Activated CD8-positive, alpha-beta T cell treated with anti-CD3 and anti-CD28 coated beads for 36 hours (primary cell): Measurements from ENCODE around the gene KMT2B. TPM values are rescaled to one million over a fixed set of nuclear protein-coding genes. Genes with fewer than 3 reads are reported as not detected.

ENCODE experiments used
- ATAC-seq: fragments of 200-7000 bp; cut with Tn5 transposase; one replicate; pipeline ENCODE4 v1.10.0; 2021; ENCODE audit warnings: mild to moderate bottlenecking, moderate library complexity
- CTCF ChIA-PET: fragments of 350-600 bp; sonication (Branson Sonifier 250); formaldehyde crosslinking; loops from one replicate; lab custom pipeline; 2021; ENCODE audit warnings: antibody characterized with exemption; lab: Charles Lee
- POLR2A ChIA-PET: fragments of 350-600 bp; sonication (Branson Sonifier 250); formaldehyde crosslinking; loops from one replicate; lab custom pipeline; 2021; ENCODE audit warnings: antibody characterized with exemption; lab: Charles Lee
- DNase-seq: peaks from one replicate; pipeline ENCODE4 v3.0.0-alpha.2; 2020
- H3K27ac Mint-ChIP-seq: one replicate; pipeline ENCODE4 v1.8.0; 2021; ENCODE audit warnings: mild to moderate bottlenecking, mixed read lengths
- H3K27me3 Mint-ChIP-seq: one replicate; pipeline ENCODE4 v1.8.0; 2021; ENCODE audit warnings: mixed read lengths
- H3K36me3 Mint-ChIP-seq: one replicate; pipeline ENCODE4 v1.8.0; 2021; ENCODE audit warnings: low read depth, mixed read lengths
- H3K4me1 Mint-ChIP-seq: one replicate; pipeline ENCODE4 v1.8.0; 2021; ENCODE audit warnings: low read depth, mixed read lengths
- H3K4me3 Mint-ChIP-seq: one replicate; pipeline ENCODE4 v1.8.0; 2021; ENCODE audit warnings: mild to moderate bottlenecking, moderate library complexity, mixed read lengths
- H3K9me3 Mint-ChIP-seq: one replicate; pipeline ENCODE4 v1.8.0; 2021; ENCODE audit warnings: mixed read lengths
- intact Hi-C: fragments of 100-400 bp; cut with micrococcal nuclease; formaldehyde crosslinking; loops from one replicate; pipeline ENCODE4 v1.10.0; 2022
- total RNA-seq, 2 experiments: library from RNA; stranded (reverse); gene quantifications; one replicate each; pipeline ENCODE4 v1.2.3, GENCODE V29; 2021
- TF ChIP-seq, protein P1 (sequence below): fragments of 200-600 bp; IDR thresholded peaks from one replicate; pipeline ENCODE4 v1.8.0; 2022; ENCODE audit warnings: antibody characterized with exemption, mild to moderate bottlenecking

KMT2B gene
- total RNA-seq, 2 experiments from 2014 or later = 62.9 to 63.6 TPM

DNA sequence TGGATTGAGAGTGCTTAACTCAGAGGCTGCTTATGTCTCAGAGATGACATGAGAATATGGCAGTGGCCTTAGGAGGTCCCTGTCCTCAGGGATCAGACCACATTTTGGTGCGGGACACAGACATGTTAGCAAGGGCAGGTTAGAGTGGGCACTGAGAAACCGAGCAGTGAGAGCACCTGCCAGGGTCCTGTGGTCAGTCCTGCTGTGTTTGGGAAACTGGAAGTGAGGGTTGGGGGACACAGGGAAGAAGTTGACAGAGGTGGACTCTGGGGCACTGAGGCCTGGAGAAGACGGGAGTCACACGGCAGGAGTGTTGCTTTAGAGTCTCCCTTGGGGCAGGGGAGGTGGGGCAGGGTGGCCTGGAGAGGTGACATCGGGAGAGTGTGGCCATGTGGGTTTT lies 17.1 kb downstream of the KMT2B start:
- no peaks in the 10 kb centered on the region for H3K27me3 Mint-ChIP-seq
- H3K27ac Mint-ChIP-seq = peak overlapping the region; percentile 64
- ATAC-seq (no peak), DNase-seq (no peak)
- no peaks in the 10 kb centered on the region for H3K9me3 Mint-ChIP-seq
- H3K4me1 Mint-ChIP-seq = peaks cover 13% of the 10 kb centered on the region
- ChIA-PET POLR2A (interaction anchor here (0.7 to 5.6 kb wide), 3 partner anchors 10 to 22 kb away, joined by 3 to 105 read pairs (median 4); partner anchors contain the start of genes KMT2B and U2AF1L4), CTCF (no interaction called here)
- intact Hi-C loops = loop anchor here (5.0 kb wide), 1 partner anchor 43 kb away; no protein-coding TSS in a partner anchor
- peaks cover 42% of the 10 kb centered on the region for H3K36me3 Mint-ChIP-seq
- TF ChIP-seq, protein P1, sequence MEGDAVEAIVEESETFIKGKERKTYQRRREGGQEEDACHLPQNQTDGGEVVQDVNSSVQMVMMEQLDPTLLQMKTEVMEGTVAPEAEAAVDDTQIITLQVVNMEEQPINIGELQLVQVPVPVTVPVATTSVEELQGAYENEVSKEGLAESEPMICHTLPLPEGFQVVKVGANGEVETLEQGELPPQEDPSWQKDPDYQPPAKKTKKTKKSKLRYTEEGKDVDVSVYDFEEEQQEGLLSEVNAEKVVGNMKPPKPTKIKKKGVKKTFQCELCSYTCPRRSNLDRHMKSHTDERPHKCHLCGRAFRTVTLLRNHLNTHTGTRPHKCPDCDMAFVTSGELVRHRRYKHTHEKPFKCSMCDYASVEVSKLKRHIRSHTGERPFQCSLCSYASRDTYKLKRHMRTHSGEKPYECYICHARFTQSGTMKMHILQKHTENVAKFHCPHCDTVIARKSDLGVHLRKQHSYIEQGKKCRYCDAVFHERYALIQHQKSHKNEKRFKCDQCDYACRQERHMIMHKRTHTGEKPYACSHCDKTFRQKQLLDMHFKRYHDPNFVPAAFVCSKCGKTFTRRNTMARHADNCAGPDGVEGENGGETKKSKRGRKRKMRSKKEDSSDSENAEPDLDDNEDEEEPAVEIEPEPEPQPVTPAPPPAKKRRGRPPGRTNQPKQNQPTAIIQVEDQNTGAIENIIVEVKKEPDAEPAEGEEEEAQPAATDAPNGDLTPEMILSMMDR = no peak
- no peak overlapping the region for H3K4me3 Mint-ChIP-seq

DNA sequence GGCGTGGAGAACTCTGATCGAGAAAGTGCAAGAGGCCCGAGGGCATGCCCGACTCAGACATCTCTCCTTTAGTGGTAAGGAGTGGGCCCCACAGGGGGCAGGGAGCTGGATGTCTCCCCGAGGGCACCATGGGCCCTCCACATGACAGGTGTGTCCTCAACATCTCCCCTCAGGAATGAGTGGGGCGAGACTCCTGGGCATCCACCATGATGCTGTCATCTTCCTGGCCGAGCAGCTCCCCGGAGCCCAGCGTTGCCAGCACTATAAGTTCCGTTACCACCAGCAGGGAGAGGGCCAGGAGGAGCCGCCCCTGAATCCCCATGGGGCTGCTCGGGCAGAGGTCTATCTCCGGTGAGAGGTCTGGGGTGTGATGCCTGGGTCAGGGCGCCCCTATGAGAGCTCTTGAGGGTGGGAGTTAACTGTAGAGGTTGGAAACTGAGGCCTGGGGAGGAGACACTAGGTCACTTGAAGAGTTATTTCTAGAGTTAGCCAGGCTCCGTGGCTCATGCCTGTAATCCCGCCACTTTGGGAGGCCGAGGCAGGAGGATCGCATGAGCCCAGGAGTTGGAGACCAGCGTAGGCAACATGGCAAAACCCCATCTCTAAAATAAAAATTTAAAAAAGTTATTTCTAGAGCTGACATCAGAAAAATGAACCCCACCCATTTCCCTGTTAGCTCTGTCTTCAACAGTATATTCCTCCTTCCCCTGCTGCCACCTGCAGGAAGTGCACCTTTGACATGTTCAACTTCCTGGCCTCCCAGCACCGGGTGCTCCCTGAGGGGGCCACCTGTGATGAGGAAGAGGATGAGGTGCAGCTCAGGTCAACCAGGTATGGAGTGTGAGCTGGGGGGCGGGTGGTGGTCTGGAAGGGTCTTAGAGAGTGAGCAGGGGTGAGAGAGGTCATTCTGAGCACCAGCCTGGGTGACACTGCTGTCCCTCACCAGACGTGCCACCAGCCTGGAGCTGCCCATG lies 19.4 kb downstream of the KMT2B start:
- ATAC-seq = no peak
- CTCF ChIA-PET = interaction anchor here (0.6 to 1.6 kb wide), 7 partner anchors 8 to 82 kb away, joined by 3 to 9 read pairs (median 4); partner anchors contain the start of genes LIN37, PSENEN and U2AF1L4
- Mint-ChIP-seq H3K4me1 (peaks cover 11% of the 10 kb centered on the region), H3K4me3 (no peak overlapping the region), H3K36me3 (peaks cover 42% of the 10 kb centered on the region), H3K9me3 (no peaks in the 10 kb centered on the region), H3K27ac (peak overlapping the region; percentile 77), H3K27me3 (no peaks in the 10 kb centered on the region)
- TF ChIP-seq, protein P1 = peak; percentile 25
- POLR2A ChIA-PET = interaction anchor here (0.5 to 5.6 kb wide), 10 partner anchors 8 to 119 kb away, joined by 3 to 105 read pairs (median 4); partner anchors contain the start of genes KIRREL2, KMT2B and PSENEN
- DNase-seq = peak; percentile 64
- intact Hi-C loops = loop anchor here (5.0 kb wide), 1 partner anchor 45 kb away; no protein-coding TSS in a partner anchor

DNA sequence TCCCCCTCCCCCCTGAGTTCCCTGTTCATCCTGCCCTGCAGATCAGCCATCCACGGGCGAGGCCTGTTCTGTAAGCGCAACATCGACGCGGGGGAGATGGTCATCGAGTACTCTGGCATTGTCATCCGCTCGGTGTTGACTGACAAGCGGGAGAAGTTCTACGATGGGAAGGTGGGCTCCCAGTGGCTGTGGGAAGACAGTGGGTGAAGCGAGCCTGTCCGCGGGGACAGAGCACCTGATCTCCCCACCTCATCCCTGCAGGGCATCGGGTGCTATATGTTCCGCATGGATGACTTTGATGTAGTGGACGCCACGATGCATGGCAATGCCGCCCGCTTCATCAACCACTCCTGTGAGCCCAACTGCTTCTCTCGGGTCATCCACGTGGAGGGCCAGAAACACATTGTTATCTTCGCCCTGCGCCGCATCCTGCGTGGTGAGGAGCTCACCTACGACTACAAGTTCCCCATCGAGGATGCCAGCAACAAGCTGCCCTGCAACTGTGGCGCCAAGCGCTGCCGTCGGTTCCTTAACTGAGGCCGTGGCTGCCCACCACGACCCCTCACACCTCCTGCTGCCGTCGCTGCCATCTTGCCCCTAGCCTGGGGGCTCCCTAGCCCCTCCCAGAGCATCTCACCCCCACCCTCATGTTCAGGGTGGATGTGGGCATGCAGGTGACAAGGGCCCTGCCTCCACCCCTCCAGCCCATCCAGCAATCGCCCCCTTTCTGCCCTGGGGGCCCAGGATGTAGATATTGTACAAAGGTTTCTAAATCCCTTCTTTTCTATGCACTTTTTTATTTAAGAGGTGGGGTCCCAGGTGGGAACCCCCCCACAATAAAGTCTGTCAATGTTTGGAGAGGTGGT lies 20.5 kb downstream of the KMT2B start:
- CTCF ChIA-PET = interaction anchor here (1.6 to 3.1 kb wide), 3 partner anchors 41 to 82 kb away, joined by 6 to 15 read pairs (median 9); no protein-coding TSS in a partner anchor

DNA sequence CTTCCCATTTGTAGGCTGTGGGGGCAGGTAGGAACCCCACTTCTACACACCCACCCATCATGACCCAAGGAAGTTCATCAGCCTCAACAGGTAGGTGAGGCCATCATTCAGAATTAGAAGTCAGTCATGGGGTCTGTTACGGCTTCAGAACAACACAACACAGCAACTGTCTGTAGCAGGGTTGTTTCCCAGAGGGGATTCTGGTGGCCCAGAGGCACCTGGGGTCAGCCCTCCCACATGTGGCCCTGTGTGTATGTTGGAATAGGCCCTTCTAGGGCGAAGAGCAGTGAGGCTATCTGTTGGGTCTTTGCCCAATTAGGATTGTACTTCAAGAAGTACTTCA lies 21.1 kb downstream of the KMT2B start:
- POLR2A ChIA-PET = interaction anchor here (1.5 to 5.6 kb wide), 5 partner anchors 9 to 17 kb away, joined by 4 to 105 read pairs (median 16); partner anchors contain the start of genes KMT2B and LIN37
- no peak for ATAC-seq

More for the DNA sequence above, 20.5 kb downstream of the KMT2B start:
- POLR2A ChIA-PET = interaction anchor here (1.0 to 5.6 kb wide), 7 partner anchors 9 to 28 kb away, joined by 3 to 105 read pairs (median 6); partner anchors contain the start of genes KMT2B and LIN37
- Mint-ChIP-seq H3K27ac (peak overlapping the region; percentile 66), H3K9me3 (no peaks in the 10 kb centered on the region), H3K4me3 (peak overlapping the region; percentile 87), H3K4me1 (peaks cover 17% of the 10 kb centered on the region), H3K36me3 (peaks cover 50% of the 10 kb centered on the region), H3K27me3 (no peaks in the 10 kb centered on the region)
- ATAC-seq = no peak
- DNase-seq = no peak
- intact Hi-C loops = loop anchor here (5.0 kb wide), 1 partner anchor 46 kb away; no protein-coding TSS in a partner anchor
- TF ChIP-seq, protein P1 = no peak

More for the DNA sequence above, 21.1 kb downstream of the KMT2B start:
- Mint-ChIP-seq H3K4me1 (peaks cover 21% of the 10 kb centered on the region), H3K4me3 (peak overlapping the region; percentile 87), H3K9me3 (no peaks in the 10 kb centered on the region), H3K27me3 (no peaks in the 10 kb centered on the region), H3K27ac (peak overlapping the region; percentile 66), H3K36me3 (peaks cover 53% of the 10 kb centered on the region)
- CTCF ChIA-PET = interaction anchor here (1.5 to 3.1 kb wide), 3 partner anchors 8 to 81 kb away, joined by 3 to 18 read pairs (median 15); no protein-coding TSS in a partner anchor
- TF ChIP-seq, protein P1 = no peak
- DNase-seq = no peak
- intact Hi-C loops = loop anchor here (5.0 kb wide), 1 partner anchor 47 kb away; no protein-coding TSS in a partner anchor
